SJSA1 (cell line): ENCODE data around the gene EID3. TPM values are rescaled to one million over a fixed set of nuclear protein-coding genes. Genes with fewer than 3 reads are reported as not detected.
"Not testable (repeated sequence)": the region's sequence is repeated elsewhere in the genome, so short reads cannot be mapped to it uniquely, and the experiment has no call there.

Source experiments
- DNase-seq, 2 experiments: peaks; one replicate each; pipeline ENCODE4 v3.0.0-alpha.2; 2015 to 2020; ENCODE audit warnings: low spot score in 2 of 2, low read depth in 1 of 2
- H3K27ac ChIP-seq: fragments of 250-450 bp; sonication (Bioruptor Pico); 2 replicates; pipeline ENCODE4 v1.5.1; 2020; ENCODE audit warnings: mild to moderate bottlenecking, moderate library complexity
- H3K27me3 ChIP-seq: fragments of 250-450 bp; sonication (Bioruptor Pico); replicated peaks from 2 replicates; pipeline ENCODE4 v1.5.1; 2020; ENCODE audit warnings: mild to moderate bottlenecking, moderate library complexity
- H3K36me3 ChIP-seq: fragments of 250-450 bp; sonication (Bioruptor Pico); 2 replicates; pipeline ENCODE4 v1.5.1; 2020; ENCODE audit warnings: mild to moderate bottlenecking
- H3K4me1 ChIP-seq: fragments of 250-450 bp; sonication (Bioruptor Pico); replicated peaks from 2 replicates; pipeline ENCODE4 v1.6.1; 2021; ENCODE audit warnings: mild to moderate bottlenecking
- H3K4me3 ChIP-seq: fragments of 250-450 bp; sonication (Bioruptor Pico); 2 replicates; pipeline ENCODE4 v1.5.1; 2020; ENCODE audit warnings: mild to moderate bottlenecking
- H3K9me3 ChIP-seq: fragments of 250-450 bp; sonication (Bioruptor Pico); replicated peaks from 2 replicates; pipeline ENCODE4 v1.5.1; 2020; ENCODE audit warnings: mild to moderate bottlenecking
- total RNA-seq: library from RNA; depleted of rRNA; stranded (reverse); fragments of >200 nt; shearing (Covaris generic); gene quantifications from 2 replicates; pipeline ENCODE4 v1.2.3, GENCODE V29; 2014

Gene EID3
- total RNA-seq, 1 experiment from 2014 or later, result 2.1 TPM

GRCh38 chr12:104280717-104281458, 22.7 kb upstream of the EID3 start:
- DNase-seq, result peak; percentile 76 to 90
- Histone ChIP-seq H3K4me1 (peaks cover 69% of the 10 kb centered on the region), H3K27me3 (no peaks in the 10 kb centered on the region), H3K36me3 (no peaks in the 10 kb centered on the region), H3K27ac (peak overlapping the region; percentile 92), H3K4me3 (peak overlapping the region; percentile 10), H3K9me3 (no peaks in the 10 kb centered on the region)

DNA sequence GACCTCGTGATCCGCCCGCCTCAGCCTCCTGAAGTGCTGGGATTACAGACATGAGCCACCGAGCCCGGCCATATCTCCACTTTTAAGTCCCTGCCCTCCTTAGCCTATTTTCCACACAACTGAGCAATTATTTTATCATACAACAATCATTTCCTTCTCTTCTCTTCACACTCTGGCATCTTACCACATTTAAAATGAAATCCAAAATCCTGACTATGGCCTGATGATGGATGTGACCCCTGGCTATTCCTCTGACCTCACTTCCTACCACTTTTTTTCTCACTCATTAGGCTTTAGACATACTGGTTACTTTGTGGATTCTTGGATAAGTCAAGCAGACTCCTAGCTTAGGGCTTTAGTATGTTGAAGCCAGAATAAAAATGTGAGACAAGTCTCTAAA, 21.9 kb upstream of the EID3 start:
- Histone ChIP-seq H3K4me3 (no peak overlapping the region), H3K9me3 (no peaks in the 10 kb centered on the region), H3K27ac (peak overlapping the region; percentile 34; the same call in 1 of the 2 replicates), H3K27me3 (no peaks in the 10 kb centered on the region), H3K4me1 (peaks cover 69% of the 10 kb centered on the region), H3K36me3 (no peaks in the 10 kb centered on the region)
- DNase-seq, result no peak

- H3K4me1 ChIP-seq, result peaks cover 65% of the 10 kb centered on the region
- DNase-seq, result no peak
- peaks cover 3% of the 10 kb centered on the region for H3K36me3 ChIP-seq
- no peaks in the 10 kb centered on the region for H3K27me3 ChIP-seq
- H3K9me3 ChIP-seq, result no peaks in the 10 kb centered on the region
- H3K4me3 ChIP-seq, result no peak overlapping the region
- H3K27ac ChIP-seq, result peak overlapping the region; percentile 34; the same call in 1 of the 2 replicates
Observed at GRCh38 chr12:104282109-104282508, 21.4 kb upstream of the EID3 start.

DNA sequence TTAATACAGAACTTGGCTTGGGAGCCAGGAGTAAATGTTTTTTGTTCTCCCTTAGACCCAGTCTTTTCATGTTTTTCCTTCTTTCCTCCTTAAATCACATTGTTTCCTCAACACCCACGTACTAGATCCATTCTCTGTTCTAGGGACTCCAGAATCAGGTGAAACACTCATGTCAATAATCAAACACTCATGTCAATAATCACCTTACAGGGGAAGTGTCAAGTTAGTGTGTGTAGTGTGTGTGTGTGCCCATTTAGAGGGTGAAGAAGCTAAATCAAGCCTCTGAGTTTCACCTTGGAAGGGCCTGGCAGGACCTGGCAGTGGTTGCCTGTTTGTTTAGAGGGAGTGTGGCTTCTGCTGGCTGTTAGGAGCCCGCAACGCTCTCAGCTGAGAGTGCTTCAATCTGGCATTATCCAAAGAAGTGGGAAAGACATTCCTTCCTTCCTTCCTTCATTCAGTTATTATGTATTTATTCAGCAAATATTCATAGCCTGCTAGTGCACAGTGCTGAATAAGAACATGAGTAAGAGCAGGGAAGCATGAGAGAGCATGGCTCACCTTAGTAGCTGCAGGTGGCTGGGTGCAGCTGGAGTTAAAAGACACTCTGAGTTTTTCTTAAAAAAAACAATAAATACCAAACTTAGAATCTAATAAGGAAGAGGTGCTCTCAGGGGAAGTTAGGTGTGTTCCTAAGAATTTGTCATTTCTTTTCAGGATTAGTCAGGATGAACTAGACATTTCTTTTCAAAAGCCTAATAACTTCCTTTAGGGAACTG, 17.6 kb upstream of the EID3 start:
- Histone ChIP-seq H3K4me1 (peaks cover 38% of the 10 kb centered on the region), H3K9me3 (no peaks in the 10 kb centered on the region), H3K36me3 (peaks cover 35% of the 10 kb centered on the region), H3K27ac (peak overlapping the region; percentile 95), H3K4me3 (no peak overlapping the region), H3K27me3 (no peaks in the 10 kb centered on the region)
- no peak for DNase-seq

DNA sequence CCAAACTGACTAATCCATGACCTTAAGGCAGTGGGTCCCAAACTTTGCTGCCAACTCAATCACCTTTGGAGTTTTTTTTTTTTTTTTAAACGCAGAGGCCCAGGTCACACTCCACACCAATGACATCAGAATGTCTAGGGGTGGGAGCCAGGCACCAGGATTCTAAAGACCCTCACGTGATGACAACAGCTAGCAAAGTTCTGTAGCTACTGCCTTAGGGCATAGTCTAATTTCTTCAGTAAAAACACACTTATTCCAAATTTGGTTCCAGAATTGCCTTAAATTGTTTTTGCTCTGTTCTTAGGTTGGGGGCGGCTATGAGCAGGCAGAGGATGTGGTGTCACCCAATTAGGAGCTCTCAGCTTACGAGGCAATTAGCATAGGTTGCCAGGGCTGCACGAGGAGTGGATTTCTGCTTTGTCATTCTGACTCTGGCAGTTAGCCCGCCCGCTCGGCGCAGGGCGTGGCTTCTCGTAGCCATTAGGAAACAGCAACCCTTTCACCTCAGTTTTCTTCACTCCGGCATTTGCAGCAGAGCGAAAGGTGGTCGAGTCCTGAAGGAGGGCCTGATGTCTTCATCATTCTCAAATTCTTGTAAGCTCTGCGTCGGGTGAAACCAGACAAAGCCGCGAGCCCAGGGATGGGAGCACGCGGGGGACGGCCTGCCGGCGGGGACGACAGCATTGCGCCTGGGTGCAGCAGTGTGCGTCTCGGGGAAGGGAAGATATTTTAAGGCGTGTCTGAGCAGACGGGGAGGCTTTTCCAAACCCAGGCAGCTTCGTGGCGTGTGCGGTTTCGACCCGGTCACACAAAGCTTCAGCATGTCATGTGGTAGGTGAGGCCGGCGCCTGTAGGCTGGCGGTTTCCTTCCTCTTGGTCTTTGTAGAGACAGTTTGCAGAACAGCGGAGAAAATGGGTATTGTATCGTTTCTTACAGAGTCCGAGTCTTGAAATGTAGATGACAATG, 16.7 kb upstream of the EID3 start:
- DNase-seq, result peak; percentile 91 to 96
- H3K9me3 ChIP-seq, result no peaks in the 10 kb centered on the region
- peak overlapping the region; percentile 95 for H3K27ac ChIP-seq
- H3K4me1 ChIP-seq, result peaks cover 29% of the 10 kb centered on the region
- no peaks in the 10 kb centered on the region for H3K27me3 ChIP-seq
- peaks cover 41% of the 10 kb centered on the region for H3K36me3 ChIP-seq
- peak overlapping the region; percentile 53 for H3K4me3 ChIP-seq

DNA sequence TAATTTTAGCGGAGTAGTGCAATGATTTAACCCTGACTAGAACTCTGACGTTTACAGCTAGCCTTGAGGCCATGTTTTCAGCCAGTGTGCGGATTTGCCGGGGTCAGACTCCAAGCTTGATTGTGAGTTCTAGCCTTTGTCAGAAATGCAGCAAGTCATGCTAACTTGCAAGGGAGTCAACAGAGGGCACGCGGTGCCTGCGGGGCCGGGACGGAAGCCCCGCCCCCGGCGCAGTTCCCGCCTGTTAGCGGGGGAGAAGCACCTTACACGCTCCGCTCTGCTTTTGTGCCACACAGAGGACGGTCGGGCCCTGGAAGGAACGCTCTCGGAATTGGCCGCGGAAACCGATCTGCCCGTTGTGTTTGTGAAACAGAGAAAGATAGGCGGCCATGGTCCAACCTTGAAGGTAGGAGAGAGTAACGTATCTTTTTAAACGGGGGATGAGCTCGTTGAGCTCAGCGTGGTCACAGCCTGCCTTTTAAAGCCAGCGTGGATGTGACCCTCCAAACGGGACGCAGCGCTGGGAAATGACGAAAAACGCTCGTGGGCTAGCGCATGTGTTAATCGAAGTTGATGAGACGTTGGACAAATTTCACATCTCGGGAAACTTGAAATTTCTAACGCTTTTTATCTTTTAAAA, 14.8 kb upstream of the EID3 start:
- Histone ChIP-seq H3K36me3 (peaks cover 60% of the 10 kb centered on the region), H3K9me3 (no peaks in the 10 kb centered on the region), H3K27ac (peak overlapping the region; percentile 95), H3K4me3 (peak overlapping the region; percentile 53), H3K27me3 (no peaks in the 10 kb centered on the region), H3K4me1 (peaks cover 22% of the 10 kb centered on the region)
- peak; percentile 76 to 78 for DNase-seq

DNA sequence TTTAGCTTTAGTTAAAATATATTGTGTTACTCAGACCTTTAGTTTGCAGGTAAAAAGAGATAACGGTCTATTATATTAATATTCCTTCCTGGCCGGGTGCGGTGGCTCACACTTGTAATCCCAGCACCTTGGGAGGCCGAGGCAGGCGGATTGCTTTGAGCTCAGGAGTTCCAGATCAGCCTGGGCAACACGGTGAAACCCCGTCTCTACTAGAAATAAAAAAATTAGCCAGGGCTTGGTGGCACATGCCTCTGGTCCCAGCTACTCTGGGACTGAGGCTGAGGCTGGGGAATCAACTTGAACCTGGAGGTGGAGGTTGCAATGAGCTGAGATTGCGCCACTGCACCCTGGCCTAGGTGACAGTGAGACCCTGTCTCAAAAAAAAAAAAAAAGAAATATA, 13.2 kb upstream of the EID3 start:
- H3K27ac ChIP-seq, result no peak overlapping the region
- no peak overlapping the region for H3K4me3 ChIP-seq
- no peak for DNase-seq
- peaks cover 21% of the 10 kb centered on the region for H3K4me1 ChIP-seq
- peaks cover 73% of the 10 kb centered on the region for H3K36me3 ChIP-seq
- no peaks in the 10 kb centered on the region for H3K9me3 ChIP-seq
- no peaks in the 10 kb centered on the region for H3K27me3 ChIP-seq

DNA sequence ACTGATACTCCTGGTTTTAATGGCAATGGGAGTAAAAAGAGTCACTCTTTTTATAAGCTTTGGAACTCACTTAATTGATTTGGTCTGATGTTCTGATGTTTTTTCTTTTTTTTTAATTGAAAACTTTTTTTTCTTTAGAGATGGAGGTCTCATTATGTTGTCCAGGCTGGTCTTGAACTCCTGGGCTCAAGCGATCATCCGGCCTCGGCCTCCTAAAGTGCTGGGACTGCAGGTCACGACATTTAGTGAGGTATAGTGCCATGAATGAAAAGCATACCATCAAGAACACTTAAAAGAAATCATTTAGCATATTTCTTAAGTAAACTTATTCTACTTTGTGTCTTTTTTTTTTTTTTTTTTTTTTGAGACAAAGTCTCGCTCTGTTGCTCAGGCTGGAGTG, 12.7 kb upstream of the EID3 start:
- Histone ChIP-seq H3K27me3 (no peaks in the 10 kb centered on the region), H3K4me1 (peaks cover 16% of the 10 kb centered on the region), H3K4me3 (no peak overlapping the region), H3K27ac (no peak overlapping the region), H3K36me3 (peaks cover 79% of the 10 kb centered on the region), H3K9me3 (no peaks in the 10 kb centered on the region)
- DNase-seq, result no peak

- no peak overlapping the region for H3K27ac ChIP-seq
- H3K9me3 ChIP-seq, result no peaks in the 10 kb centered on the region
- no peak for DNase-seq
- no peaks in the 10 kb centered on the region for H3K27me3 ChIP-seq
- H3K36me3 ChIP-seq, result peaks cover 88% of the 10 kb centered on the region
- peaks cover 7% of the 10 kb centered on the region for H3K4me1 ChIP-seq
- no peak overlapping the region for H3K4me3 ChIP-seq
Observed at GRCh38 chr12:104291867-104292524, 11.5 kb upstream of the EID3 start.

GRCh38 chr12:104292872-104293794, 10.4 kb upstream of the EID3 start:
- peaks cover 89% of the 10 kb centered on the region for H3K36me3 ChIP-seq
- no peak for DNase-seq
- H3K27me3 ChIP-seq, result no peaks in the 10 kb centered on the region
- no peak overlapping the region for H3K4me3 ChIP-seq
- H3K9me3 ChIP-seq, result no peaks in the 10 kb centered on the region
- no peak overlapping the region for H3K27ac ChIP-seq
- H3K4me1 ChIP-seq, result peaks cover 7% of the 10 kb centered on the region

DNA sequence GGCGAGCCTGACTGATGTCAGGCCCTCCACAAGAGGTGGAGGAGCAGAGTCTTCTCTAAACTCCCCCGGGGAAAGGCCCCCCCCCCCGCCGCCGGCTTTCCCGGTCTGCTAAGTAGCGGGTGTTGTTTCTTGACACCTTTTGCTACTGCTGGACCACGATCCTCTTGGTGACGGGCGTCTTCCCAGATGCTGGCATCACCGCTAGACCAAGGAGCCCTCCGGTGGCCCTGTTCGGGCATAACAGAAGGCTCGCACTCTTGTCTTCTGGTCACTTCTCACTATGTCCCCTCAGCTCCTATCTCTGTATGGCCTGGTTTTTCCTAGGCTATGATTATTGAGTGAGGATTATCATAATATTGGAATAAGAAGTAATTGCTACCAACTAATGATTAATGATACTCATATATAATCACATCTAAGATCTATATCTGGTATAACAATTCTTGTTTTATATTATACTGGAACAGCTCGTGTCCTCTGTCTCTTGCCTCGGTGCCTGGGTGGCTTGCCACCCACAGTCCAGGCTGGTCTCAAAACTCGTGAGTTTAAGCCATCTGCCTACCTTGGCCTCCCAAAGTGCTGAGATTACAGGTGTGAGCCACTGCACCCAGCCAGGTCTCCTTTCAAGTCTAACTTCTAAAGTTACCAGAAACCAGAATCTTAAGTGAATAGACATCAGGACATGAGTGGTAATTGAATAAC, 9.2 kb upstream of the EID3 start:
- peak in 1 of 2 experiments; percentile 63 for DNase-seq
- not testable (repeated sequence) for H3K9me3 ChIP-seq, H3K4me1 ChIP-seq, H3K27ac ChIP-seq, H3K27me3 ChIP-seq, H3K4me3 ChIP-seq
- H3K36me3 ChIP-seq, result peaks cover 87% of the 10 kb centered on the region
